Activated naive CD4-positive, alpha-beta T cell (primary cell): ENCODE measurements around the gene RIPK4.
"Not testable (repeated sequence)": the region's sequence is repeated elsewhere in the genome, so short reads cannot be mapped to it uniquely, and the experiment has no call there.

ENCODE experiments used
- DNase-seq, 4 experiments: peaks; one replicate each; lab custom pipeline; 2025; lab: John Stamatoyannopoulos, UW

Gene RIPK4

DNA sequence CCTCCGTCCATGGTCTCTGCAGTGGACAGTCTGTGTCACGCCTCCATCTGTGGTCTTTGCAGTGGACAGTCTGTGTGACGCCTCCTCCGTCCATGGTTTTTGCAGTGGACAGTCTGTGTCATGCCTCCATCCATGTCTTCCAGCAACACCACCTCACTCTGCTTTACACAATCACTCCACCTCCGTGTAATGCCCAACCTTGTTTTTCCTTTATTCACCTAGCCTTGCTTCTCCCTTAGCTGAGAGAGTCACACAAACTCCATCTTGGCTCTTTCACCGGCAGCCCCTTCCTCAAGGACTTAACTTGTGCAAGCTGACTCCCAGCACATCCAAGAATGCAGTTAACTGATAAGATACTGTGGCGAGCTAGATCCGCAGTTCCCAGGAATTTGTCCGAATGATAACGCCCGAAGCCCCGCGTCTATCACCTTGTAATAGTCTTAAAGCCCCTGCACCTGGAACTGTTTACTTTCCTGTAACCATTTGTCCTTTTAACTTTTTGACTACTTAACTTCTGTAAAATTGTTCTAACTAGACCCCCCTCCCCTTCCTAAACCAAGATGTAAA, 52.5 kb downstream of the RIPK4 start:
- not testable (repeated sequence) for DNase-seq

DNA sequence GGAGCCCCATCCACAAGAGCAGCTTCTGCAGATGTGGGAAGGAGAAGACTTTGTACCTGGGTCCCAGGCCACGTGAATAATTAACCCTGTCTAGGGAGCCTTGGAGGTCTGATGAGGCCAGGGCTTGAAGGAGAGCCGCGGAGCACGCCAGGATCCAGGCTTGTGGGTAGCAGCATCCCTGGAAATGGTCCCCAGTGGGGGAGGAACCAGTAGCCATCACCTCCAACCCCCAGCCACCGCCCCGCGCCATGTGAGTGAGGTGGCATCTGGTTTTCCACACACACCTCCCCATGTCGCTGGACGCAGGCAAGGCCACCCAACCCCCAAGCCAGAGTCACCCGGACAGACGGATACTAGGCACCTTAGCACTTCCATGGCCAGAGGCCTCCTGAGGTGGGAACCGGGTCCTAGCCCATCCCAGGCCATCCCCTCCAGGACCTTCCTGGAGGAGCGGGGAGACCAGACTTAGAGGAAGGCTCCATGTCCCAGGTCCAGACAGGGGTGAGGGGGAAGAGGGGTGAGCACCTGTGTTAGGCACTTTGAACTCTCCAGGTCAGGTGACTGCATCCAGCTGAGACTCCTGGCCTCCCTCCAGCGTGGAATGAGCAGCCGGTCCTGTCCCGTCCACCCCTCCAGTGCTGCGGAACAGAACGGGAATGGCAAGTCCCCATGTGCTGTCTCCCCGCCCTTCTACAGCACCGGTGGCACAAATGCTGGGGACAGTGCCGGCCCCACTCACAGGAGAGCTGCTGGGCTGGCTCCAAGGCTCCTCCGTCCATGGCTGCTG, 53.2 kb downstream of the RIPK4 start:
- DNase-seq = no peak

DNA sequence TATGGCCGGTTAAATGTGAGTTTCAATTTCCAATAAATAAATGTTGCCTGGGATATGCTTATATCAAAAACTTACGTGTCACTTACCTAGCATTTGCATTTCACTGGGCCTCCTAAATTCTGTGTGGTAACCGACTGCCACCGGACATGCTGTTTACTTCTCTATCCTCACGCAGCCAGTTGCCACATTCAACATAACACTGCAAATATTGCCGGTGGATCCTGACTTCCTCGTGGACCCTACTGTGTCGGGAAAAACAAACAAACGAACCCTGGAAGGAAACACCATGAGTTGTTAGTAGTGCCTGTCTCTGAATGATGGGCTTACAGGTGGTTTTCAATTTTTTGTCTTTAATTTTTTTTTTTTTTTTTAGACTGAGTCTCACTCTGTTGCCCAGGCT, 54.1 kb downstream of the RIPK4 start:
- DNase-seq = no peak

DNA sequence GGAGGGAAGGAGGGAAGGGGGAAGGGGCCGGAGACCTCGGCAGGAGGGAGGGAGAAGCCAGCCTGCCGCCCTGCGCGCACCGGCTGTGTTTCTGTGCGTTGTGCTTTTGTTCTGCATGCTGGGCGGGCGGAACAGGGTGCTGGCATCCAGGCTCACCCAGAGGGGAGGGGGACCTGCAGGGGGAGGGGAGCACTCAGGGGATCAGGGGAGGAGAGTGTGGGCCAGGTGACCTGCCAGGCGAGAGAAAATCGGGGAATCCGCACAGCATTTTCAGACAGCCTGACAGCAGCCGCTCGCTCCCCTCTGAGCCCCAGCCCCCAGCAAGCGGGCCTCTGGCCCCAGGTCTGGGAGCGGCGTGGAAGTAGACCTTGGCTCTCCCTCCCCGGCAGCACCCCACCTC, 54.7 kb downstream of the RIPK4 start:
- no peak for DNase-seq

DNA sequence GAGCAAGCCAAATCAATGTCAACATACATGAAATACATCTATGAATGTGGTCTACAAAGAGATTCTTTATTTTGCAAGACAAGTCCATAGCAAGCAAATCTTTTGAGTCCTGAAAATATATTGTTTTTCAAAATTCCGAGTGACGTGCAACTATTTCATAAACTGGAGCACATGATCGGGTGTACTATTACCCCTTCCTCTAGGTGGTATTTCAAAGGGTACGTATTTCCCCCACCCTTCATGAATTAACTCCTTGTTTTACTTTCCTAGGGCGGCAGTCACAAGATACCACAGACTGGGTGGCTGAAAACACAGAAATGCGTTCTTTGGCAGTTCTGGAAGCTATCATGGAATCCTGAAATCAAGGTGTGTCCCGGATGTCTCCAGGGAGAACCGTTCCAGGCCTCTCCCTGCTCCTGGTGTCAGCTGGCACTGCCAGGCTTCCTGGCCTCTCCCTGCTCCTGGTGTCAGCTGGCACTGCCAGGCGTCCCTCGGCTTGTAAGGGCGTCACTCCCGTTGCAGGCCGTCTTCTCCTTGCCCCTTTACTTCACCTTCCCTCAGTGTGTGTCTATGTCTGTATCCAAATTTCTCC, 55.3 kb downstream of the RIPK4 start:
- no peak for DNase-seq

DNA sequence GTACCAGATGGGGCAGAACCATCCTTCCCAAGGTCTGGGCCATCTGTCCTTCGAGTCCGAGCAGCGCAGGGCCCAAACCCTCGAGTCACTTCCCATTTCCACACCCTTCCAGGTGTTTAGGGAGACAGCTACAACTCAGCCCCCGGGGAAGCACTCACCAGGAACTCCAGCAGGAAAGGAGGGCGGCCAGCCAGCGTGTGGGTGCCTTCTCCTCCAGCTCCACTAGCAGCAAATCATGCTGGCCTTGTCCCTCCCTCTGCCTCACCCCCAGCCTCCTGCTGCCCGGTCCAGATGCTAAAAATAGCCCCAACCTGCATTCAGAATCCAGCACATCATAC, 56.1 kb downstream of the RIPK4 start:
- no peak for DNase-seq

DNA sequence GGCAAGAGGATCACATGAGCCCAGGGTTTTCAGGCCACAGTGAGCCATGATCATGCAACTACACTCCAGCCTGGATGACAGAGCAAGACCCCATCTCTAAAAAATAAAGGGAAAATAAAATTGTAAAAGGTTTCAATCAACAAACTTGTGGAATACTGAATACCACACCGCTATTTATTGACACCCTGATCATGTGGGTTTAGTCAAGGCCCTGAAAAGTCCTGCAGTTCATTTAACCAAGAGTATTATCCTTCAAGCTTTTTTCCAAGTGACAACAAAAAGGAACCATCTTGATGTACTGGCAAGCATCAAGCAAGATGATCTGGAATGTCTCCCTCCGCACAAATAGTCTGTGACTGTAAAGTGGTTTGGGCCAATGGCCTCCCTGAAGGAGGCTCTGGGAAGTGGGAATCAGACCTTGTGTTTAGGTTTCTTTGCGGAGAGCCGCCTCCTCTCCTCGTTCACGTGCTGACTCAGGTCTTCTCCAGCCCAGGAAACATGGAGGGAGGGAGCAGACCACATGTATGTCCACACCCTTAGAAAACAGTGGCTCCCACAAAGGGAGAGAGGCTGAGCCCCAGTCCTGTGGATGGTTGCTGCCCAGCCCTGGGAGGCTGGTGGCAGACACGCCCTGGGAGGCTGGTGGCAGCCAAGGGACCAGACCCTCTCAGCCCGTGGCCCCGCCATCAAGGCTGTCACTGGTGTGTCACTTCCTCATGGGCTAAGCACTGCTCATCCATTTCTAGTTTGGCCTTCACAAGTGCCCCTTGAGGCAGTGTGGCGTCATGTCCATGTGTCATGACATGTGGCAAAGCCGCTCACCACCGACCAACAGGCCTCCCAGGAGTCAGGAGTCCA, 56.7 kb downstream of the RIPK4 start:
- no peak for DNase-seq

DNA sequence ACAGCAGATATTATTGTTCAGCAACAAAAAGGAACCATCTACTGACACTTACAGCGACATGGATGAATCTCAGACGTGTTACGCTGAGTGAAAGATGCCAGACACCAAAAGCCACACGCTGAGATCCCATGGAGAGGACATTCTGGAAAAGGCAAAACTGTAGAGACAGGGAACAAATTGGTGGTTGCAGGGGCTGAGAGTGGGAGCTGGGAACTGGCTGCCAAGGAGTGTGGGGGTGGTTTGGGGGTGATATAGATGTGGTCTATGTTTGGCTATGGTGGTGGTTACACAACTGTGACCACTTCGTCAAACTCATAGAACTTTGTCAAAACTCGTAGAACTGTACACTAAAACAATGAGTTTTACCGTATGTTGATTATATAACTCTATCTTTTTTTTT, 57.7 kb downstream of the RIPK4 start:
- no peak for DNase-seq

DNA sequence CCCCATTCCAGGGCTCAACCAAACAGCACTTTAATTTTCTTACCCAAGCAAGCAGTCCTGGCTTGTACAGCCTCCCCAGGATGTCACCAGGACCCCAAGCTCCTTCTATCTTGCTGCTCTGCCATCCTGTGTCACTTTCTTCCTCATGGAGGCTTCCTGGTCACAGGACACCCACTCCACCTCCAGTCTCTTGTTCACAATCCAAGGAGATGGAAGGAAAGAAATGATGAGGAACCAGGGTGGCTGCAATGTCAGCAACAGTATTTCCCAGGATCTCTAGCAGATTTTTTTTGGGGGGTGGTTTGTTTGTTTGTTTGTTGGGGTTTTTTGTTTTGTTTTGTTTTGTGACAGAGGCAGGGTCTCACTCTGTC, 58.9 kb downstream of the RIPK4 start:
- DNase-seq = no peak

DNA sequence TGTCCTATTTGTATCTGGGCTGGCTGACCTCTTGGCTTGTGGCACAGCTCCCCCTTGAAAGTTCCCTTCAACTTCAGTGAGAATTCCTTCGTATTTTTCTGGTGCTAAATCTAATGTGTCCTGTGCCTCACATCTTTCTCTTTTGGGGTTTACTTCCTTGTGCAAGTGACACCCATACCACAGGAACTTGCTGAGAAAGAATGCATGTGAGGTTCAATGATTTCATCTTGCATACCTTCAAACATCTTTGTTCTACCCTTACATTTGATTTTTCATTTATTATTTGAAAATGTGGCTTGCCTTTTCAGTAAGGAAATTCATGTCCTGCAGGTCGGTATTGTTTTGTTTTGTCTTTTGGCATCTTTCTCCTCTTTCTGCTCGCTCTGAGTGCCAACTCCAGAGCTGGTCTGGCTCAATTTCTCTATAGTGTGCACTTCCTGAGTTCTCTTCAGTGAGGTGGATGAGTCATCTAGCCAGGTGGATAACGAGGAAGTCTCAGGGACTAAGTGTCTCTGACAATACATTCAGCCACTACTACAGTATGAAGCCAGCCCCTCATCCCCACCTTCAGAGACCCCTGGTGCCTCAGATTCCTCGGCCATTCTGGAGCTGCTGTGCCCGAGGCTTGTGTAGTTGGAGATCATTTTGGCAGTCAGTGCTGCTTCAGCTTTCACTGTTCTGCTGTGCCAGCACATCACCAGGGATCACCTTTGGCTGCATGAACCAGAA, 59.5 kb downstream of the RIPK4 start:
- DNase-seq = no peak

DNA sequence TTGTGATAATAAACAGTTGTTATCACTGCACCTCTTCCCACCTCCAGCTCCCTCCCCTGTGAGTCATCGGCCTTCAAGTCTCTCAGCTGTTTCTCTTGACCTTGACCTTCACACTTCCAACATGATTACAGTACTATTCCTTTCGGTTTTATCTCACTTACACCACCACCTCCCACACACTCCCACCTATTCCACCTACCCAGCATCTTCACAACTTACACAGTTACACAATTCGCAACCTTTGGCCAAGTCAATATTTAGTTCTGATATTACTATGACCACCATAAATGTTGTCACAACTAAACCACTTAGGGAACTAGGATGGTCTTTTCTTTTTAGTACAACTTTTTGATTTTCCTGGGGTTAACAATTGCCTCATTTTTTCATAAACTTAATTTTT, 60.2 kb downstream of the RIPK4 start:
- DNase-seq = no peak

DNA sequence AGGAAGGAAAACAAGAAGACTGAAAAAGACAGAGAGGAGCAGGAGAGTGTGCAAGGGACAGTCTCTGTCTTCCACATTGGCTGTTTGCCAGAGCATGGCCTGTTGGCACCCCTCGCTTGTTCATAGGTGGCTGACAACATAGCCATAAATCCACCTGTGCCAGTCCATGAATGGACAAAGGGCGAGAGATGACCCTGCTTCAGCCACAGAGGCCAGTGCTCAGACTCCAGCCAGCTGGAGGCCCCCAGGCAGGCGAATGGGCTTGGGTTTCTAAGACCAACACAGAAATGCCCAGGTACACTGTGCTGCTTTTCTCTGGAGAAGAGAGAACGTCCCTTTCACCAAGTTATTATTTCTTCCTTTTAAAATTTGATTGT, 60.6 kb downstream of the RIPK4 start:
- DNase-seq = no peak

DNA sequence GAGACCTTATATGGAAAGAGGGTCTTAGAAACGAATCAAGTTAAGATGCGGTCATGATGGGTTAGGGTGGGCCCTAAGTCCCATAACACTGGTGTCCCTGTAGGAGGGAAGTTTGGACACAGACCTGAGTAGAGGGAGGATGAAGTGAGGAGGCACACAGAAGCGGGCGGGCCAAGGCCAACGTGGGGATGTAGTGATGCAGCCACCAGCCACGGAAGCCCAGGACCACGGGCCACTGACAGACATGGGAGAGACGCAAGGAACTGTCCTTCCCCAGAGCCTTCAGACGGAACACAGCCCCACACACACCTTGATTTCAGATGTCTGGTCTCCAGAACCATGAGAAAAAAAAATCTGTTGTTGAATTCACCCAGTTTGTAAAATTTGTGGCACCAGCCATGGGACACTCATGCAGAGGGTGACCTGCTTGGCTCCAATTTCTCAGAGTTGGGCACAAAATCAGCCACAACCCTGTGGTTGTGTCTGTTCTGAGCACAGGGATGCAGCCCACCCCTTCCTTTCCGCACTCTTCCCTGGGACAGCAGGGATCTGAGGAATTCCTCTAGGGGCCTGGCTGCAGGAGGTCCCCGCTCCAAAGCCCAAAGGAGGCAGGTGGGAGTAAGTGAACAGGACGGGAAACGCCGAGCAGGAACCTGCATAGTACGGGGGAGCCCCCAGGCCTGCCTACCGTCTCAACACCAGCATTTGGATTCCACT, 61.1 kb downstream of the RIPK4 start:
- no peak for DNase-seq

DNA sequence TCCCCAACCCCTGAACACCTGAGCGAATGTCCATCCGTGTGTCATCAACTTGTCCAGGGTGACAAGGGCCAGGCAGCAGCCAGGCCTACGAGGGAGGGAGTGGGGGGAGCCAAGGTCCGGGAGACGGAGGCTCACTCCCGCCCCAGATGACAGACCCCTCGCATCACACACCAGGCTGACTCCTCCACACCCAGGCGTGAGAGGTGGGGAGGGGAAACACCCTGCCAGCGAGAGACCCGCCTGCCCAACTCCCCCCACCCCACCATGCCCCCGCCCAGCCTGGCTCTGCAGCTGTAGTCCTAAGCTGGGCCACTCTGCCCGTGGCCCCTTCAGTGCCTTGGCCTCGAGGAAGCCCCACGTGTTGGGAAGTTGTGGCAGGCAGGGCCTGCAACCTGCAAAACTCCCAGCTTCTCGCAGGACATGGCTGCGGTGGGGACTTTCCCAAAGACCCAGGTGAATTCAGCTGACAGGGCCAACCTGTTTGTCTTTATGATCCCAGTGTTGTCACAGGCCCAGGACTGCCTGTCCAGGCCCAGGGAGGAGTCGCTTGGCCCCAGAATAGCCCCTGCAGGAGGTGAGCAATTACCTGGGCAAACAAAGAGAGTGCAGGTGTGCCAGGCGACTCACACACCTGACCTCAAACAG, 62.9 kb downstream of the RIPK4 start:
- no peak for DNase-seq

DNA sequence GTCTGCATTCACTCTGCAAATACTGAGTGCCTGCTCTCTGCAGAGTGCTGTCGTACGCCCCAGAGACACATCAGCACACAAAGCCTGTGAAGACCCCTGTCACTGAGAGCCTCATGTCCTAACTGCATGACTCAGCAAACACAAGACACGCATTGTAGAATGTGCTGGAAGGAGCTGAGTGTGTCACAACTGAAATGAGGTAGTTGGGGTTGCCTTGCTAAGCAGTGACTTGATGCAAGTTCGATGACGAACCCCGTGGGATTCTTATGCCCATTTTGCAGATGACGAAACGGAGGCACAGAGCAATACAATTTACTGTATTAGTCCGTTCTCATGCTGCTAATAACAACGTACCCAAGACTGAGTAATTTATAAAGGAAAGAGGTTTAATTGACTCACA, 65.1 kb downstream of the RIPK4 start:
- DNase-seq = no peak

DNA sequence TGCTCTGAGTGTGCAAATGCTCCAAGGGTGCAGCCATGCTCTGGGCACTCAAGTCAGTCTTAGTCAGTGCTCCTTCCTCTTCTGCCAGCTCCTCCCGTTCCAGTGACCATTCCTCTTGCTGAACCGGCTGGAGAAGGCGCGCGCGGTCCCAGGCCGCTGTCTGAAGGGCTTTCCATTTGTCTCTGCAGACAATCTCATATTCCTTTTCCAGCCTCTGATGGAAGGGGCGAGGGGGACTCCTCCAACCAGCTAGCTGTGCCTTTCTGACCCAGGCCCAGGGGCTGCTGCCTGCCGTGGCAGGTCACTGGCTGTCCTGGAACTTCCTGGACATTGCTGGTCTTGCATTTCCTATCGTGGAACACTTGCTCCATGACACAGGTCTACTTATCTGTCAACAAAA, 67.5 kb downstream of the RIPK4 start:
- DNase-seq = no peak

DNA sequence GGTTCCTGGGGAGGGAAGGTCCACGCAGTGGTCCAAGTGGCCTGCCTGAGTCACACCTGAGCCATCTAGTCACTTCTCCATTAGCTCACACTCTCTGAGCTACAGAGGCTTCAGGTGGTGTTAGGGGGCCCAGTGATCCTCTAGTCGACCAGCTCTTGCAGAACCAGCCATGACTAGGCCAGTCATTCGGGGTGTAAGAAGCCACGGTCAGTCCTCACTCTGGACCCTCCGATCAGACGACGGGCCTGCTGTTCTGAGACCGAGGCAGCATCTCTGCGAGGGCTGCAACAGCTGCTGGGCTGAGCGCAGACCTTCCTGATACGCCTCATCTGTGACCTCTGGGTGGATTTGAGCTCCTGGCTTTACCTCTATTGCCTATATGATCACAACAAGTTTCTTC, 68.8 kb downstream of the RIPK4 start:
- no peak for DNase-seq

DNA sequence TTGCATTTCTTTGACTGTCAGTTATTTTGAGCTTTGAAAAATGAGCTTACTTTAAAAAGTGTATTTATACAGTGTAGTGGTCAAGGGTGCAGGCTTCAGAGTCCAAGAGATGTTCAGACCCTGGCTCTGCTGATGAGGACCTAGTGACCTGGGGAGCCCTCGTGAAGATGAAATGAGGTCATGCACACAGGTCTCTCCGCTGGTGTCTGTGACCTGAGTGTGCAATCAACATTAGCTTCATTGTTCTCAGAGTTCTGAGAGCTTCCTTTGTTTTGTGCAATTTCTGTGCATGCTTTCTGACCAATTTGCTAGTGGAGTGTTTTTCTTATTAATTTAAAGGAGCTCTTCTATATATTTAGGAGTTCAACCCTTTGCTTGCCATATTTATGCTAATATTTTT, 71.3 kb downstream of the RIPK4 start:
- DNase-seq = no peak

DNA sequence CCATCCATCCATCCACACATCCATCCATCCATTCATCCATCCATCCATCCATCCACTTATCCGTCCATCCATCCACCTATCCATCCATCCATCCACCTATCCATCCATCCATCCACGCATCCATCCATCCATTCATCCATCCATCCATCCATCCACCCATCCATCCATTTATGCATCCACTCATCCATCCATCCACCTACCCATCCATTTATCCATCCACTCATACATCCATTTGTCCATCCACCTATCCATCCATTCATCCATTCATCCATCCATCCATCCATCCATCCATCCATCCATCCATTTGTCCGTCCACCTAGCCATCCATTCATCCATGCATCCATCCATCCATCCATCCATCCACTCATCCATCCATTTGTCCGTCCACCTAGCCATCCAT, 72.8 kb downstream of the RIPK4 start:
- not testable (repeated sequence) for DNase-seq

DNA sequence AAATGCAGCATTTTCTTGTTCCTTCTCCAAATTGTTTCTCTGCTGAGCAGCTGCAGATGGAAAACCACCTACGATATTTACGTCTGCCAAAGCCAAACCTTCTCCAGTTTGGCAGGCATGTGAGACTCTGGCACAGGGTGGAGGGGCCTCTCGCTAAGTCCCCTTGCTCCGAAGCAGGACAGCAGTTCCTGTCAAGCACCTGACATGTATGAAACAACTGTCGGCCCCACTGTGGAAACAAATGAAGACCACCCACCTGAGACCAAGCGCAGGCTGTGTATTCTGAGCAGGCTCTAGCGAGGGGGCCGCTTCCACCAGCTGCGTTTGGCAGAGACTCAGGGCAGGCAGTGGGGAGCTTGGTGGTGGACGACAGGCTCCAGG, 74.7 kb downstream of the RIPK4 start:
- DNase-seq = no peak
